Effector CD4-positive, alpha-beta T cell (primary cell): ENCODE results near the gene RSF1.
"Not testable (repeated sequence)": the region's sequence is repeated elsewhere in the genome, so short reads cannot be mapped to it uniquely, and the experiment has no call there.

Experiments
- DNase-seq: peaks from one replicate; pipeline ENCODE4 v3.0.0-alpha.2; 2020
- total RNA-seq: gene quantifications from one replicate; lab custom pipeline; 2026; lab: John Stamatoyannopoulos, UW

RSF1 gene
- total RNA-seq = 119 reads per million, percentile 85 among the genes with 10 or more reads in this experiment

GRCh38 chr11:77820565-77821348, at the start of gene RSF1, which contains the start of gene AAMDC:
RSF1 (minus strand) TSS chr11:77820722; CDS start chr11:77820714, 8 bp downstream.
AAMDC (plus strand) TSS chr11:77821144; CDS start chr11:77842497, 21,353 bp downstream.
- peak; percentile 97 for DNase-seq

GRCh38 chr11:77868744-77869143, 48.2 kb upstream of the RSF1 start:
- no peak for DNase-seq

GRCh38 chr11:77866336-77866735, 45.8 kb upstream of the RSF1 start:
- DNase-seq = no peak

- no peak for DNase-seq
Observed at GRCh38 chr11:77865805-77866204, 45.3 kb upstream of the RSF1 start.

- not testable (repeated sequence) for DNase-seq
Observed at GRCh38 chr11:77861444-77861843, 40.9 kb upstream of the RSF1 start.

- DNase-seq = not testable (repeated sequence)
Observed at GRCh38 chr11:77857906-77858457, 37.5 kb upstream of the RSF1 start.

GRCh38 chr11:77854838-77855237, 34.3 kb upstream of the RSF1 start:
- DNase-seq = no peak

GRCh38 chr11:77851503-77851902, 31.0 kb upstream of the RSF1 start:
- no peak for DNase-seq

- not testable (repeated sequence) for DNase-seq
Observed at GRCh38 chr11:77843700-77844099, 23.2 kb upstream of the RSF1 start.

- no peak for DNase-seq
Observed at GRCh38 chr11:77842441-77843121, 22.1 kb upstream of the RSF1 start.

- DNase-seq = no peak
Observed at GRCh38 chr11:77833302-77833701, 12.8 kb upstream of the RSF1 start.

GRCh38 chr11:77828926-77829325, 8.4 kb upstream of the RSF1 start:
- DNase-seq = no peak

- no peak for DNase-seq
Observed at GRCh38 chr11:77823775-77824174, 3.3 kb upstream of the RSF1 start.

- not testable (repeated sequence) for DNase-seq
Observed at GRCh38 chr11:77822126-77822525, 1.6 kb upstream of the RSF1 start.

GRCh38 chr11:77821349-77821851, 878 bp upstream of the RSF1 start:
- DNase-seq = peak; percentile 3

GRCh38 chr11:77819921-77820564, 479 bp downstream of the RSF1 start:
- peak; percentile 25 for DNase-seq

GRCh38 chr11:77819411-77819920, 1.1 kb downstream of the RSF1 start:
- DNase-seq = peak; percentile 78

GRCh38 chr11:77815459-77815858, 5.1 kb downstream of the RSF1 start:
- DNase-seq = no peak

- DNase-seq = no peak
Observed at GRCh38 chr11:77814848-77815247, 5.7 kb downstream of the RSF1 start.

GRCh38 chr11:77813256-77813655, 7.3 kb downstream of the RSF1 start:
- DNase-seq = no peak

GRCh38 chr11:77806993-77807392, 13.5 kb downstream of the RSF1 start:
- no peak for DNase-seq

GRCh38 chr11:77806415-77806814, 14.1 kb downstream of the RSF1 start:
- DNase-seq = no peak

- DNase-seq = no peak
Observed at GRCh38 chr11:77801477-77801876, 19.0 kb downstream of the RSF1 start.
